ENCODE results near the gene SARM1.

DNA sequence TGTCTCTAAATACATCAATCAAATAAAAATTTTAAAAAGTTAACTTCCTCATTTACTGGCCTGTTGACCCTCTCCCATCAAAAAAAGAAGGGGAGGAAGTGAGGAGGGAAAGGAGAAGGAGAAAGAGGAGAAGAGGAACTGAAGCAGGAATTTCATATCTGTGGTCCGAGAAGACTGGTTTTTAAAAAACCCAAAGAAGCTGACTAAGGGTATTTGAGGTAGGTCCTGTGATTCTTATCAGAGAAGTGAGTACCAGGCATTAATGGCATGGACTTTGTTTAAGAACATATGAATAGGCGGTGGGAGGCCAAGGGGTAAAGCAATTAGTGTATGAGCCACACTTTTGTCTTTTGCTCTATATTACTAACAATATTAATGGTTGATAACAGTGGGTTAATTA lies 32.5 kb downstream of the SARM1 start:
- no peak for TF ChIP-seq GATA3 (IDR thresholded peaks at IDR 0.05; ENCODE audit: low read depth, low read length)
- TF ChIP-seq GATA2 (IDR thresholded peaks at IDR 0.05; ENCODE audit: low read depth, low read length), result no peak
